HG02623 (cell line): Measurements from ENCODE around the gene VOPP1.

ENCODE experiments used
- ATAC-seq: cut with Tn5 transposase; IDR thresholded peaks from one replicate; pipeline ENCODE4 v1.9.1; 2021; ENCODE audit warnings: moderate library complexity; ENCODE audit not compliant: unreplicated experiment

VOPP1 gene

DNA sequence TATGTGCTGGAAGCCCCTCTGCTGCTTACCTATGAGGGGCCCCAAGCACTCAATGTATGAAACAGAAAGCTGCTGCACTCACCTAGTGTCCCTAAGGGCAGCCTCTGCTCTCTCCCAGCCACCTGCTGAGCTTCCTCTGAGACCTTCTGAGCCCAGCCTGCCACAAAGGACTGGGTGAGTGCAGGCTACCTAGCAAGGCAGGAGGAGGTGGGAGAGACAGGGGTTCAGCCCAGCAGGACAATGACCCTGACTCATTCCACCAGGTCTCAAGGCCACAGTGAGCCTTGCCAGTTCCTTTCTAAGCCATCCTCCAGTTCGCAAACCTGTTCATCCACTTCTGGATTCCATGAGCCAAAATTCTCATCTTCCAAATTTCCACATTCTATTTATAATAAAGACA lies 16.3 kb downstream of the VOPP1 start:
- no peak for ATAC-seq

DNA sequence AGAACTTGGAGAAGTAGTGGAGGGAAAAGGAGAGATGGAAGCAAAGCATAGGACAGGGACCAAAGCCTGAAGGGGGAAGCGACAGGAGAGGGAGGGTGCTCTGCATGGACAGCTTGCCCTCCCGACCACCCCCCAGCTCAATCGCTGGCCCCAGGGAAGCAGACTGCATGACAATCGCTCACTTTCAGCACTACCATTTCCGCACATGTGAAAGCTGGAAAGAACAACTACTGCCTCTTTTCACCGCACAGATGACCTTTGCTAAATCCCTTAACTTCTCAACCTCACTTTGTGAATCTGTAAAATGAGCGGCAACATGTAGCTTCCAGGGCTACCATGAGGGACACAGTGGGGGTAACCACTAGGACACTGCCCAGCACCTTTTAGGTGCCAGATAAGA lies 17.1 kb downstream of the VOPP1 start:
- no peak for ATAC-seq

DNA sequence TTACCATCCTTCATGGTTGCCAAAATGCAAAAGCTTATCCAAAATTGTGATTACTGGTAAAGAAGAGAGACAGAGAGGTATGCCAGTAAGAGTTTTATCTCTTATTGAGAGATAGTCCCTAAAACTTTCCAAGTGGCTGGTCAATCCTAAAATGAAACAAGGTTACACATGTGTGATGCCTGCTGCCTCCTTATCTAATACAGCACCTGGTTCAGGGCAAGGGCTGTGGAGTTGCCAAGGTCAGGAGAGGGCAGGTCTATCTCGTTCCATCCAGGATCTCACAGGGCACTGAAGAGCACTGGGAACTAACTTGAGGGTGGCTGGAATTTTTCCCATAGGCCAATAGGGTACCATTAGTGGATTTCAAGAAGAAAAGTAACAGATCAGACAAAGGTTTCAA lies 18.3 kb downstream of the VOPP1 start:
- ATAC-seq: no peak

DNA sequence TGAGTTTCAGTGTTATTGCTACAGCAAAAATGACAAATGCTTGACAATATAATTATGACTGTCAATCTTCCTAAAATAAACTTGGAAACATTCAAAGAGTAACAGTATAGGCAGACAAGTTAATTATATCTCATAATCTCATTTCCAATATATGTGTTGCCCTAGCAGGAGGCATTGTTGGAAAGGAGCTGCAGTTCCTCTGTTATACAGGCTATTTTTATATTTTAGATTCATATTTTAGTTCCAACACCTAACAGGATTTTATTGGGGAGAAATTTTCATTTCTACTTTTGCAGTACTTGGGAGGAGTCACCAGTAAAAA lies 19.3 kb downstream of the VOPP1 start:
- ATAC-seq: no peak

DNA sequence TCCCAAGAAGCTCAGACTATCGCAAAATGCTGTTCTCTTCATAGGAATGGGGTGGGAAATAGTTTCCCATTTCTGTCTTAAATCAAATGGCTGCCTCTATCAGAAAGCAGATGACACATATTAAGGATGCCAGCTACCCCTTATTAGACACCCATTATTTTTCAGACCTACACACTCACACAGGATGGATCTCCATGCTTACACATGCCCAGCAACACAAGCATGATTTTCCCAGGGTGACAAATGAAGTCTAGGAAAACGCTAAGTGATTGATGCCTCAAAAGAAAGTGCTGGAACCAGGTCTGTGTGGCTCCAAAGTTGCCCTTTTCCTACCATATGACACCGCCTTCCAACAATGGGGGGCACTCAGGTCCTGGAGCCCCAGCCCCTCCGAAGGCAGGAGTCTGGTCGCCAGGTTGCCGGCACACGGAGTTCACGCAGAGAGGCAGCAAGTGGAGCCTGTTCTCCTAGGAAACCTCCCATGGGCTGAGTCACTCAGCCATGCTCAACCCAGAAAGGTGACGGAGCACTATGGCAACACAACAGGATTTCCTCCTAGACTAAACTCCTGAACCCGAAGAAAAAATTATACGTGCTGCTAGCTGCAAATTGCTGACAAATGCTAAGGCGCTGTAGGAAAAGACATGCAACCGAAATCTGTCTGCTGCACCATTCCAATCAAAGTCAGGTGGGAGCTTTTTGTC lies 19.8 kb downstream of the VOPP1 start:
- no peak for ATAC-seq

DNA sequence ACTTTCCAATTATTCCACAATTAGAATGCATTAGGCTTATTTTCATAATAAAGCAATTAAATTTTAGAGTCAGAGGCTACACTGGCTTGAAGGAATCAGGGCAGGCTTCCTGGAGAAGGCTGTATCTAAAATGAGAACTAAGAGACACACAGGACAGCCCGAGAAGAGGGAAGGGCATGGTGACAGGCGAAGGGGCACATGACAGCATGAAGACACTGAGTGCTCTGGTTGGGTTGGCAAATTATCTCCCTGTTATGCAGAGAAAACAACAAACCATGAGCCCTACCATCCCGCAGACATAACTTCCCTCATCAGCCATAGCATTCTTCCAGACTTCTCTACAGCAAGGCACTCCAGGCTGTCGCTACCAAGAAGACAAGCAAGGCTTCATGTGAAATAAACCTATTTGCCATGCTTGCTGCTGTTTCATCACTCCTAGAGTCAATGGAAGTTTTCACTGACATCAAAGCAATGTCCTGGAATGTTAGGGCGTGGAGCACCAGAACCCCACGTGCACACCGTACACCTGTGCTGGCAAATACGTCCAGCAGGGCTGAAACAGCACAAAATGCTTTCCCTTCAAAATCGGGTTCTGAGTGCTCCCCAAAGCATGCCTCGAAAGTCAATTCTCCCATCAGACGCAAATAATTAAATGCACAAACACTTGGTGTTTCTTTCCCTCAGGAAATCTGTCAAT lies 21.3 kb downstream of the VOPP1 start:
- ATAC-seq: no peak

DNA sequence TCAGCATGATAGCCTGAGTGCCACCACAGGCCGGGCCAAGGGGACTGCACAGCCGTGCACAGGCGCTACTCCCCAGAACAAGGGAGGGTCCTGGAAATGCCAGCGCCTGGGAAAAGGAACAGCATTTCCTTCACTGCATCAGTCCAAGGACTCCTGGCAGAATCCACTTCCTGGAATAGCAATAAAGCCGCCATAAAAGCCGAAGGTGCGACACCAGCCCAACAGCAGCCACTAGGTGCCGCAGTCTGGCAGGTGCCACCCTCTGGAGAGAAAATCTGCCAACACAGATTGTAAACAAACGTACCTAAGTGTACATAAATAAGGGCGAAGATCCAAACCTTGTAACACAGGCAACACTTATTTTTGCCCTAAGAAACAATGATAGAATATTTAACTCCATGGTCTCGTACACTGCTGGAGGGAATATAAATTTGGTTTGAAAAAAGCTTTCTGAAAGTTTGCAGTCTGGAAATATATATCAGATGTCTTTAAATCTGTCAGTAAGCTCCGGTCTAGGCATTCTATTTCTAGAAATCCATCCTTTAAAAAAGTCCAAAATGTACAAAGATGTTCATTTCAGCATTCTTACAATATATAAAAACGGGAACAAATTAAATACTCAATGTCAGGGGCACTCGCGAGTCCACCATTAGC lies 22.2 kb downstream of the VOPP1 start:
- ATAC-seq: no peak

DNA sequence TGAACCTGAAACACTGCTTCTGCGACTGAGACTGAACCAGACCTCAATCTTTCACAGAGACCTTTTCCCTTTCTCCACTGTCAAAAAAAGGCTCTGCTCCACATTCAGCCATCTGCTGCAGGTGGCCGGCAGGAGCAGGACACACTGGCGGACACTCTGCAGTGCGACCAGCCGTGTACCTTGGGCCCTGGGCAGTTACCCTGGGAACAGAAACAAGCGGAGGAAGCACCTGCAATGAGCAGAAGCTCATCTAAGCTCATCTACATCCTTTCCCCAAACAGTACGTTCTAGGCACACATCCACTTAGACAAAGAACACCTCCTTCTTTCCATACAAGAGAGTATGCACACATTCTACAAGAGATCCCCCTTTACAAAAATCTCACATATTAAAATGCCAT lies 22.8 kb downstream of the VOPP1 start:
- ATAC-seq: peak; percentile 35

DNA sequence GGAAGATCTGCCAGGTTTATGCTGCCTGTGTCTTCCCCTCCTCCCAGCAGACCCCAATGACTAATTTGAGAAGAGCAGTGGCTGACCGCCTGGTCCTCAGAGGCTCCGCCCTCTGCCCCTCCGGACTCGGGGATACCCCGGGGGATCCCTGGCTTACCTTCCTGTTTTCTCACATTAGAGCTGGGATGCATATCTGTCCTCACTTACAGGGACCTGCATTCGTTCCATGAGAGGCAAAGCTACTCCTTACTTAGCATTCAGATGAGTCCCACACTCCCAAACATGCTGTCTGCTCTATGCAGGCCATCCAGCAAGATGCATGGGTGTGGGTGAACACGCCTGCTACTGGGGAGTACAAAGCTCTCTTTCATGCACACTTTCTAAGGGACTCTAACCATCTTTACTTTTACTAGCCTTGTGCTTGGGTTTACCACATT lies 24.0 kb downstream of the VOPP1 start:
- ATAC-seq: peak; percentile 42

DNA sequence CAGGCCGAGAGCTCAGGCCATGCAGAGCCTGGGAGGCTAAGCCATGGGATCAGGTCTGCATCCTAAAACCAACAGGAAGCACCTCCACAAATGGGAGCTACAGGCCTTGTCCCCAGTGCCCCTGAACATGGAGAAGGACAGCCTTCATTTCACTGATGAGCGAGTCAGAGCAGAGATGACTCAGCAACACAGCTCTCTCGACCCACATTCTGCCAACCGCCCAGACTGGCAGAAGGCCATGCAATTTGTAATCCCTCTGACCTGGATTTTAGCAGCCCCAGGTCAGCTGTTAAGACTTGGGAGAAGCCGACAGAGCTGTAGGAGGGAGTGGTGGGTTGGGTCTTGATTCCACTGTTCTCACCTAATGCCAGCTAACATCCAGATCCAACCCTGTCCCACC lies 25.5 kb downstream of the VOPP1 start:
- no peak for ATAC-seq

DNA sequence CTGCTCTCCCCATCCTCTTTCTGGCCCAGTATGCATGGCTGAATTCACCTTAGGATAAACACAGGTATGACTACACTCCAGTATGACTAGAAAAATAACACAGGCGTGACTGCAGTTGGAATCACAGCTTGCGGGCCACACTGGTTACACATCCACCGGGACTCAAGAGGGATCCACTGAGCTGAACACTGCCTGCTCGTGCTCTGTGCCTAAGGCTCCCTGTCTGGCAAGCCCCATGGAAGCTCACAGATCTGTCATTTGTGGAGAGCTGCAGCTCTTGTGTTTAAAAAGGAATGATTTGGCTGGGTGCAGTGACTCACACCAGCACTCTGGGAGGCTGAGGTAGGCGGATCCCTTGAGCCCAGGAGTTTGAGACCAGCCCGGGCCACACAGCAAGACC lies 26.8 kb downstream of the VOPP1 start:
- ATAC-seq: no peak

DNA sequence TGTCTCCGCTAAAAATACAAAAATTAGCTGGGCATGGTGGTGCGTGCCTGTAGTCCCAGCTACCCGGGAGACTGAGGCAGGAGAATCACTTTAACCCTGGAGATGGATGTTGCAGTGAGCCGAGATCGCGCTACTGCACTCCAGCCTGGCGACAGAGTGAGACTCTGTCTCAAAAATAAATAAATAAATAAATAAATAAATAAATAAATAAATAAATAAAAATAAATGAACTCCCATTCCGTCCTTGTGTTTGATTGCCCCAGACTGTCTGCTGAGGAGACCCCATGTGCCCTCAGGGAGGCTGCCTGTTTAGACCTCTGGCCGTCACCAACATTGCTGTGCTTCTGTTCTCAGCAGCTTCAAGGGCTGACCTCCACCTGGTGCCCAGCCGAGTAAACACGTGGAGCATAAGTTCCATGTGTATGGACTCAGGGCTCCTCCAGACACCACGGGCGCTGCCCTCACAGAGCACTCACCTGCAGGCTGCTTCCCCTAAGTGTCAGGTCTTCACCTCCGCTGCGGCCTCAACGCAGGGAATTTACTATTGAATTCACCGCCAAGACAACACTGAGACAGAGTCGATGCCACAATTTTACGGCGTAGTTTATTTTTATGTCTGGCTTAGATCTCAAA lies 32.0 kb downstream of the VOPP1 start:
- ATAC-seq: no peak

DNA sequence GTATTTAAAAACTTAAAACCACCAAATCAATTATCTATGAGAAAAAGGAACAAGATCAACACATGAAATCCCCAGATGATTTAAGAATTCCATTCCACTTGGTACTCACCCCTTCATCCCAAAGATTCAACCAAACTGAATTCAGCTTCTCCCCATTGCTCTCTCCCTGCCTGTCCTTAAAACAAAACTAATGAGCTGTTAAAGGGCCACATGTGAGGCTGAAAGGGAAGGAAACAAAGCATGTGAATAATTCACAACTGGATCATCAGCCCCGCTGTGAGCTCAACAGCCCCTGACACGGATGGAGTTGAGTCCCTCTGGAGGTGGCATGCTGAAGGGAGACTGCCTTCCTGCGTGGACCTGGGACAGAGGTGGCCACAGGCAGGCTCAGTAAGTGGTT lies 32.9 kb downstream of the VOPP1 start:
- ATAC-seq: no peak

DNA sequence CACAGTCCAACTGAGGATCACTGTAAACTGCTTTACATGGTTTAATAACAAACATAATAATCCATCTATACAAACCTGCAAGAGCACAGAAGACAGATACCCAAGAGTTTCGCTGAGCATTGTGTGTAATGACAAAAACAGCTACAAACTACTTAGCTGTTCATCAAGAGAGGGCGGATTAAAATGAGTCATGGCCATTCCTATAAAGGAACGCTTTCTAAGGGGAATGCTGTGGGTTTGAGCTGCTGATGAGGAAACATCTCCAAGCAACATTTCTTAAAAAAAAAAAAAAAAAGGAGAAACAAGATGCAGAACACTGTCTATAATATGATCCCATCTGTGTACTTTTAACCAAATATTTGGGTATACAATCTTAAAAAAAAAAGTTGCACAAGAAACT lies 33.8 kb downstream of the VOPP1 start:
- ATAC-seq: no peak

DNA sequence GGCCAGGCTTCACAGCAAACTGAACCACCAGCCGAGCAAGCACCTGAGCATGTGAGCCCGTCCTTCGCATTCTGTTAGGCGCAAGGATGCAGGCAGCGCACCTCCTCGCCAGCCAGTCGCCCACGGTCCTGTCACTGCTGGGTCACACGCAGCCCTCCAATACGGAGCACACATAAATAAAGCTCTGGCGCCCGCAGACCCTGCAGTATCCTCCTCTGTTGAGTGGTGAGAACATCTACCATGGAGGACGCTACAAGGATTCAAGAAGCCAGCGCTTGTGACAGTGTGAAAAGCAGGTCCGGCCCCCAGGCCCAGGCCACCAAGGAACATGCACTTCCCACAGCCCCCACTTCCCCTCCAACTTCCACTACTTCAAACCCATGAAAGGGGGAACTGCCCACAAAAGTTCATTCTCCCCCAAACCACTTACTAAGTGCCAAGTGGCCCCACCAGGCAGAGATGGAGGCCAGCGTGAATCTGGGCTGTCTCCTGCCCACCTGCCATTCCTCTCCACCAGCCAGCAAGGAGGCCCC lies 34.8 kb downstream of the VOPP1 start:
- no peak for ATAC-seq

DNA sequence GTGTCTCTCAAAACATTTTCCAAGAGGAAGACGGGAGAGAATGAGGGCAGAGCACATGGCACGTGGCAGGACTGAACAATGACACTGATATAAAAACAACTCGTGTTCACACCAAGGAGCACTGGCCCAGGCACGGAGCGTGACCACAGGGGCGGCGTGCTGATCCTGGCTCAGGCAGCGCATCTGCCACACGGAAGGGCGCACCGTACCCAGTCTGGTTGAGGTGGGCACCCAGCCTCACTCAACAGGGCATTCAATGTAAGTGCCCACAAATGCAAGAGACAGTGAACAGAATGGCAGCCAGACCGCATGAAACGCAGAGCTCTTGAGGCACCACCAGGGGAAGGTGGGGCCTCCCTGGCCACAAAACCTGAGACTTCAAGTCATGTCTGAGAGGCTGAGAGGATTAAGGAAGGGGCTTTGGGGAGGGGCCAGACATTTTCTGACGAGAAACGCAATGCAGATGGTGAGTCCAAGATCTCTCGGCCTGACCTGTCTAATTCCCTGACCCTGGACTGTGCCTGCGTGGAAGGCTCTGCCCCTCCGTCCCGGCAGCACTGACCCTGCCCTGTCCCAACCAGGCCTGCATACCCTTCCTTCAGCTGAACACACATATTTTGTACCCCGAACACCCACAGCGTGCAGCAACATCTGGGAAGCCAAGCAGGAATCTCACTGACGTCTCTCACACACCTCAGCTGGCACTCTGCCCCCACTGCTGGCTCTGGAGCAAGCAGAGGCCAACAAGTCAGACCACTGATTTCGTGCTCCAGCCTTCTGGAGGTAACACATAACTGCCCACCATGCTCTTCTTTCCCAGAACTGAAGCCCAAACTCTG lies 35.5 kb downstream of the VOPP1 start:
- no peak for ATAC-seq

DNA sequence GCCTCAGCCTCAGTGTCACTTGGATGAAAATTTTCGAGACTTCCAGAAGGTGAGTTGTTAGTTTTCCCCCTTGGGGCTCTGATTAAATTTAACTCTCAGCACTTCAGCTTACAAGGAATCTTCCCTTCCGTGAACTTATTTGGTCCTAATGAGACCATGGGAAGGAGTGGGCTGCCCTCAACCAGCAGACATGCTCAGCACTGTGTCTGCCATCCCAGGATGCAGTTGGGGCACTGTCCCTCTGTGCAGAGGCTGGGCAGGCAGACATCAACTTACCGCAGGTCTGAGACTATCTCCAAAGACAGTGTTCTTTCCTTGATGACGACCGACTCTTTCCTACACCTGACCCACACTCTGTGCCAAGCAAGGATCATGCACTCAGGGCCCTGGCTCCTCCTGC lies 36.7 kb downstream of the VOPP1 start:
- no peak for ATAC-seq

DNA sequence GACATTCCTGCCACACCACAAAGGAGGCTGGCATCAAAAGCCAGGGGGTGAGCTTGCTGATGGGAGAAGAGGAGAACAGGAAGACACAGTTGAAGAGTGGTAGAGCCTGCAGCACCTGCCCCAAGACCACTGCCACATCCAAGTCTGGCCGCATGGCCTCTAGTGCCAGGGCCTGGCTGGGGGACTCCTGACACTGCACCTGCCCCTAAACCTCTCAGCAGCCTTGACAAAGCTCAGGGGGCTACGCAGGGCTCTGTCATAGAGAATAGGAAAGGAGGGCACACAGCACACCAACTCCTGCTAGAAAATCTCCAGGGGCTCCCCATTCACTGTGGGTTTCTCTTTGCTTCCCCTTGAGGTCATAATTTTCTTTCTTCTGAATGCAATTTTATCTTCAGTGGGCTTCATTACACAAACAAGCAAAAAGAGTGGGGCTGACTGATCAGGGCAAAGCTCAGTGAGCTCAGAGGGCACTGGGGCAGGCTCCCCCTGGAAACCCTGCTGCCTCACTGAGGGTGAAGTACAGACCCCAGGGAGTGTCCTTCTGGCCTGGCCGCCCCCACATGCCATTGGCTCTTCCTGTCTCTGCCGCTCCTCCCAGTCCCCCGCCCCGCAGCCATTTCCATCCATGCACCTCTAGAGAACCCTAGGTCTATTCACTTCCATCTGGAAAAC lies 37.2 kb downstream of the VOPP1 start:
- ATAC-seq: no peak

DNA sequence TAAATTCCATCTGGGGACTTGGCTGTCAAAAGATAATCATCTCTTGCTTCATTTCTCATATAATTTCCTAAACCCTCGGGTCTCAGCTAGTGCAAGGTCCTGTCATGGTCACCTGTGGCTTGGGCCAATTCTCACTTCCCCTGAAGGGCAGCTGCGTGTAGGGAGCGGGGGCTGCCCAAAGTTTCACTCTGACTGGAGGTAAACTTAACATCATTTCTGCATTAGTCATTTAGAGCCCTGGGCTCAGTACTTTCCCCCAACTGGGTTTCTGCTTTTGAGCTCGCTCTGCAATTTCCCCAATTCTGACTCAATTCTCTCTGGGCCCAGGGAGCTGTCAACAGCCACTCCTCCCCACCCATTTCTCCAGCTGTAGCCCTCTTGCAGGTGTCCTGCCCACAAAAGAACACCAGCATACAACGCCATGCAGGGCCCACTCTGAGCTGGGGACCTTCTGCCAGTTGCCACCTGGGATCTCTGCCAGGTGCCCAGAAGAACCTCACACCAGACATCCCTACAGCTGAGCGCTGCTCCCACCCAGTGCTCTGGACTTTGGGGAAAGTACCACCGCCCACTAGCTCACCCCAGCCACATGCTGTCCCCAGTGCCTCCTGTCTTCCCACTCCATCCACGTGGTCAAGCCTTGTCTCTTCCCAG lies 37.9 kb downstream of the VOPP1 start:
- peak; percentile 56 for ATAC-seq

DNA sequence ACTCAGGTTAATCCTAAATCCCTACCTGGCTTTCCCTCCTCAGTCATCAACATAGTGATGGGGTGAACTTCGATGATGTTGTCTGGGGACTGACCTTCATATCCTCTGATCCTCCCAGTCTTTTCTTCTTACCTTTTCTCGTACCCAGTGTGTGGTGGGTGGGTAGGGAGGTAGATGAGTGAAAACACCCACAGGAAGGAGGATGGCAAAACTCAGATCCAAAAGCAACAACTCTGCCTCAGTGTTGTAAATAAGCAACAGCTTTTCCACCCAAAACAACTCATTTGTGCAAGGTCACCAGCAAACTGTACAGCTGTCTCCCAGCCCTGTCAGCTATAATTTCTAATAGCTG lies 38.6 kb downstream of the VOPP1 start:
- no peak for ATAC-seq
